NOMO-1 treated with DMSO at 0.1 percent for 48 hours (cell line): Measurements from ENCODE around the gene B2M.

Experiments
- DNase-seq: peaks from one replicate; lab custom pipeline; 2025; ENCODE audit not compliant: unreplicated experiment; lab: John Stamatoyannopoulos, UW

B2M gene

GRCh38 chr15:44765036-44765435 is 53.7 kb downstream of the B2M start:
- no peak for DNase-seq
